GM12864 (cell line): ENCODE data around the gene IQGAP2.

Experiments
- DNase-seq: peaks from one replicate; pipeline ENCODE4 v3.0.0-alpha.2; 2011; ENCODE audit warnings: low read depth
- H3K4me3 ChIP-seq: 2 replicates; pipeline ENCODE4 v1.5.1; 2011; ENCODE audit warnings: mild to moderate bottlenecking, low read depth, low read length, control low read depth
- TF ChIP-seq, protein P1 (sequence below): IDR thresholded peaks from 2 replicates; pipeline ENCODE4 v1.5.1; 2011; ENCODE audit warnings: low read depth, mild to moderate bottlenecking, moderate library complexity, low read length, control low read depth, inconsistent platforms; ENCODE audit errors: missing control alignments

The IQGAP2 gene

DNA sequence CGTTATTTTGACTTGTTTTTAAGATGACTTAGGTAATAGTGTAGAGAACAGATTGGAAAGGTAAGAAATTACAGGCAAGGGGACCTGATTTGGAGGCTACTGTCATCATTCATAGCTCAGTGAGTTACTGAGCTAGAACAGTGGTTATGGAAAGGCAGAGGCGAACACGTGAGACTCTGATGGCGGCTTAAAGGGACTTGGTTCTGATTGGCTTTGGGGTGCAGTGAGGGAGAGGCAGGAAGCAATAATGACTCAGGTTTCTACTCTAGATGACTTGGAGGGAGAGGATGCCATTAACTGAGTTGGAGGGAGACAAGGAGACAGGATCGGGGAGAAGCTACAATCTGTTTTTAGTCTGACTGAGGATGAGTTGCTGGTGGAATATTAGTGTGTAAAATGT, 217.1 kb downstream of the IQGAP2 start:
- no peak overlapping the region for H3K4me3 ChIP-seq
- TF ChIP-seq, protein P1, sequence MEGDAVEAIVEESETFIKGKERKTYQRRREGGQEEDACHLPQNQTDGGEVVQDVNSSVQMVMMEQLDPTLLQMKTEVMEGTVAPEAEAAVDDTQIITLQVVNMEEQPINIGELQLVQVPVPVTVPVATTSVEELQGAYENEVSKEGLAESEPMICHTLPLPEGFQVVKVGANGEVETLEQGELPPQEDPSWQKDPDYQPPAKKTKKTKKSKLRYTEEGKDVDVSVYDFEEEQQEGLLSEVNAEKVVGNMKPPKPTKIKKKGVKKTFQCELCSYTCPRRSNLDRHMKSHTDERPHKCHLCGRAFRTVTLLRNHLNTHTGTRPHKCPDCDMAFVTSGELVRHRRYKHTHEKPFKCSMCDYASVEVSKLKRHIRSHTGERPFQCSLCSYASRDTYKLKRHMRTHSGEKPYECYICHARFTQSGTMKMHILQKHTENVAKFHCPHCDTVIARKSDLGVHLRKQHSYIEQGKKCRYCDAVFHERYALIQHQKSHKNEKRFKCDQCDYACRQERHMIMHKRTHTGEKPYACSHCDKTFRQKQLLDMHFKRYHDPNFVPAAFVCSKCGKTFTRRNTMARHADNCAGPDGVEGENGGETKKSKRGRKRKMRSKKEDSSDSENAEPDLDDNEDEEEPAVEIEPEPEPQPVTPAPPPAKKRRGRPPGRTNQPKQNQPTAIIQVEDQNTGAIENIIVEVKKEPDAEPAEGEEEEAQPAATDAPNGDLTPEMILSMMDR: no peak
- DNase-seq: no peak

DNA sequence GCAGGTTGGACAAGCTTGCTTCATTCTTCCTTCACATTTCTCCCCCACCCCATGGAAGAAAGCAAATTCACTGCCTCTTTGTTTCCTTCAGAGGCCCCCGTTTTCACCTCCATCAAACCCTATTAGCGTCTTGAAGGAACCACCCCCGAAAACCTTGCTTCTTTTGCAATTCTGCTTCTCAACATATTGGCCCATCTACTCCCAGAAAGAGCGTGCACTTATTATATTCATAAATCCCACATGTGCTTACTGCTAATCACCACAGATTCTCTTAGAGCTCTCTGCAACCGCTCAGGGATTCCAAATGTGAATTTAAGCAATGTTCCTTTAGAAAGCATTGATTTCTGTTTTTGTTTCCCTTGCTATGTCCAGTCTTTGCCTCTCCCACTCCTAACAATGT, 219.0 kb downstream of the IQGAP2 start:
- TF ChIP-seq, protein P1: no peak
- DNase-seq: no peak
- H3K4me3 ChIP-seq: no peak overlapping the region

DNA sequence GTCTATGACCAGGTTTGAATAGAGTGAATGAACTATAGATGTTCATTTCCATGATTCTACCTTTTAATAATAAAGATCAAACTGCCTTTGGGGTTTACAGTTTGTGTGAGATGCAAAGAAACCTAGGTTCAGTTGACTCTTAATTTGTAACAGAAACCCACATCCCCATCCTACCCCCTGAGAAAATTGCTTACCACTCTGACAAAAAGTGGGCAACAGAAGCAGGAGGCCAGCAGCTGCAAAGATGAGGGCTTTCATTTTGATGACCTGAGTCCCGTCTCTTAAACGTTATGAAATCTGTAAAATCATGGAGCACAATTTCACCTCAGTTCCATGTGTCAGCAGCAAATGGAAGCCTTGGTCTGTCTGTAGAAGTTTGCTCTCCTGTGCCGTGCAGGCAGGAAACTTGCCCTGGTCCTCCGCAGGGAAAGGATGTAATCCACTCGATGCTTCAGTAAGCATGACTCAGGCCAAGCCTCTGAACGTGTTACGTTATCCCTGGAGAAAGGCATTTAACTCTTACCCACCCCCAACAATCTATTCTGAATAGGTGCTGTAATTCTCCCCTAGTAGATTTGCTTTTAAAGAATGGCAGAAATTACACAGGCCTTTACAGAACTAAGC, 220.0 kb downstream of the IQGAP2 start, which contains the start of gene F2RL2:
Gene F2RL2, minus strand, starts transcription at position 431 of the 624 bp plus-strand sequence. Its CDS starts 173 bp downstream, at position 258.
- TF ChIP-seq, protein P1: no peak
- no peak for DNase-seq
- no peak within 1 kb of the TSS for H3K4me3 ChIP-seq

DNA sequence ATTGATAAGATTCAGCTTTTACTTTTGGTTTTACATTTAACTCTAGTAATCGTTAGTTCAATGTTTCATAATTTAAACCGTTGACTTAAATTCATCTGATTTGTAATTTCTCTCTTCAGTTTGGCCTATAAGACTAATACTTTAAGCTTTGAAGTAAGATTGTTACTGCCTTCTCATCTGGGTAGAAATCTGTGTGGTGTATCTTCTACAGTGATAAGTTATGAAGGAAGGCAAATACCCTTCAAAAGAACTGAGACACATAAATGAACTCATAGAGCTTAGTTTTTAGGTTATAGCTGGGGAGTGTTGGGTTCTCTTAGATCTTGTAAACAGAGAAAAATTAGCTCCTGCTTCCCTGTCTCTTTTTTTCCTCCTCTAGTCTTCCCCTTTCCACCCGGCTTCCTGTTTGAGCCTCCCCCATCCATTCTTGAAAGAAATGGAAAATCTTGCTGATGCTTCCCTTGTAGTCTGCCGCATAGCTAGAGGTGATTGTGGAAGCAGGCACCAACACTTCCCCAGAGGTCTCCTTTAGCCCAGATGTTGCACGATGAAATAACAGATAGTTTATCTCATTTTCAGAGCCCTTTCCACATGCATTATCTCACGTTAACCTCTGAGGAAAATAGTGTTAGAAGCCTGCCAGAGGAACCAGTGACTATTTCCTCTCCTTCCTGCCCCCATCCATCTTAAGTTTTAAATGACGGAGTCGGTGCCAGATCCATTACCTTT, 222.2 kb downstream of the IQGAP2 start:
- H3K4me3 ChIP-seq: no peak overlapping the region
- DNase-seq: no peak
- TF ChIP-seq, protein P1: no peak

DNA sequence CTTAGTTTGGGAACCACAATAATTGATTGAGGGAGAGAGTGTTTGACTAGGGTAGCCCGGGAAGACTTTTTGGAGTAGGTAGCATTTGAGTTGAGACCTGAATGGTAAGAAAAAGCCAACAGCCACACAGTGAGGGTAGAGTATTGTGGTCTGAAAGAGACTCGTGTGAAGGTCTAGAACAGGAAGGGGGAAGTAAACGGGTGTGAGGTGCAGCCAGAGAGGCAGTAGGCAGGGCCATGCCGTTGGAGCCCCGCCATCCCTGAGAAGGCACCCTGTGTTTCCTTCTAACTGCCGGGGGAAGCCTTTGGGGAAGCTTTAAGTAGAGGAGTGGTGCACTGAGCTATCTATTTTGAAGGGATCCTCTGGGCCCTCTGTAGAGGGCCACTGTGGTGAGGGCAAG, 223.7 kb downstream of the IQGAP2 start:
- H3K4me3 ChIP-seq: no peak overlapping the region
- DNase-seq: no peak
- TF ChIP-seq, protein P1: no peak

DNA sequence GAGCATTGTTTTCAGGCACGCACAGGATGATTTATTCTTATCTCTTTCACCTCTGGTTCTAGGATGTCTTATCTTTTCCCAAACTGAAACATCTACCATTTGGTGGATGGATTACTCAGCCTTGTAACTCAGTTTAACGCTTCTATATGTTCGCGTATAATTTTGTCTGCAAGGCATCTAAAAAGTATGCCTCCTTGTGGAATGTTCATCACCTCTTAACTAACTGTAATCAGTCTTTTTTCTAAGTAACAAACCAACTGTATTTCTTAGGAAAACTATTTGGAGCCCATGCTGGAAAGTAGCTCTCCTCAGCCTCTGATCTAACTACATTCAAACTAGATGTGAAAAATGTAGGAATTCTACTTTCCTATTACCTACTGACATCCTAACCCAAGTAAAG, 231.6 kb downstream of the IQGAP2 start:
- TF ChIP-seq, protein P1: no peak
- no peak for DNase-seq
- H3K4me3 ChIP-seq: no peak overlapping the region
